ENCODE data around the gene SH2D3A.

GRCh38 chr19:6811906-6812305 is 44.7 kb upstream of the SH2D3A start:
- TF ChIP-seq CTCF (conservative IDR thresholded peaks at IDR 0.05; ENCODE audit: low read length) (no peak), EZH2phosphoT487 (IDR thresholded peaks at IDR 0.05; ENCODE audit: borderline replicate concordance) (no peak)
